GM12878 (cell line): ENCODE results near the gene DAPK2. TPM values are rescaled to one million over a fixed set of nuclear protein-coding genes. Genes with fewer than 3 reads are reported as not detected.

Source experiments
- ATAC-seq: fragments of 200-7000 bp; cut with Tn5 transposase; 3 replicates; pipeline ENCODE4 v1.9.1; 2020; ENCODE audit warnings: mild to moderate bottlenecking, moderate library complexity
- BruUV-seq: library from RNA; stranded (reverse); fragments of 400-500 nt; replicated peaks from 2 replicates; lab custom pipeline; 2021; lab: Mats Ljungman, UMichigan
- CTCF ChIA-PET: fragments of 300-600 bp; sonication (Branson Sonifier 250); formaldehyde crosslinking; extraction: SDS; loops from one replicate; lab custom pipeline; 2021; ENCODE audit warnings: inconsistent platforms; lab: Yijun Ruan, JAX
- POLR2A ChIA-PET: fragments of 350-600 bp; formaldehyde crosslinking; extraction: SDS; loops from one replicate; lab custom pipeline; 2021; ENCODE audit warnings: inconsistent platforms; lab: Charles Lee
- RAD21 ChIA-PET: fragments of 300-600 bp; sonication (Branson Sonifier 250); formaldehyde crosslinking; loops from one replicate; lab custom pipeline; 2023; ENCODE audit warnings: antibody characterized with exemption; ENCODE audit not compliant: unreplicated experiment; lab: Charles Lee
- SMC1A ChIA-PET: fragments of 300-600 bp; sonication (Branson Sonifier 250); formaldehyde crosslinking; loops from one replicate; lab custom pipeline; 2023; ENCODE audit not compliant: unreplicated experiment, uncharacterized antibody; lab: Charles Lee
- DNase-seq: peaks from one replicate; pipeline ENCODE4 v3.0.0-alpha.2; 2011; ENCODE audit warnings: low read depth, low spot score
- FAIRE-seq: peaks from 3 replicates; lab custom pipeline; 2011; peaks lifted over from hg19 to GRCh38; lab: Jason Lieb, UNC
- H2AFZ ChIP-seq: 2 replicates; pipeline ENCODE4 v1.6.0; 2011; ENCODE audit warnings: low read depth, low read length, control low read depth; ENCODE audit not compliant: control insufficient read depth
- H3K27ac ChIP-seq: 2 replicates; pipeline ENCODE4 v1.5.1; 2011; ENCODE audit warnings: control low read depth; ENCODE audit not compliant: control insufficient read depth, insufficient read depth
- H3K27me3 ChIP-seq, 2 experiments: replicated peaks in 1 of 2; 2 replicates each; pipeline versions ENCODE4 v1.6.0 to v1.6.1; 2011; ENCODE audit warnings: low read length in 1 of 2; ENCODE audit not compliant: control insufficient read depth in 2 of 2, insufficient read depth in 2 of 2
- H3K36me3 ChIP-seq, 2 experiments: 2 replicates each; pipeline ENCODE4 v1.5.1; 2011; ENCODE audit warnings: low read length in 1 of 2; ENCODE audit not compliant: control insufficient read depth in 2 of 2, insufficient read depth in 2 of 2
- H3K4me1 ChIP-seq: 2 replicates; pipeline ENCODE4 v1.6.1; 2011; ENCODE audit warnings: mild to moderate bottlenecking, low read length, moderate library complexity, mixed read lengths; ENCODE audit not compliant: control insufficient read depth, insufficient read depth
- H3K4me2 ChIP-seq: 2 replicates; pipeline ENCODE4 v1.6.0; 2011; ENCODE audit warnings: control low read depth; ENCODE audit not compliant: control insufficient read depth, insufficient read depth
- H3K4me3 ChIP-seq: fragments of 200-600 bp; sonication (generic); 2 replicates; pipeline ENCODE4 v1.5.1; 2016
- H3K79me2 ChIP-seq: 2 replicates; pipeline ENCODE4 v1.6.0; 2011; ENCODE audit warnings: low read length; ENCODE audit not compliant: control insufficient read depth, insufficient read depth
- H3K9ac ChIP-seq: 2 replicates; pipeline ENCODE4 v1.8.0; 2011; ENCODE audit warnings: low read length, control low read depth, mixed read lengths; ENCODE audit not compliant: control insufficient read depth, insufficient read depth
- H3K9me3 ChIP-seq: replicated peaks from 3 replicates; pipeline ENCODE4 v1.5.1; 2011; ENCODE audit warnings: mild to moderate bottlenecking, low read length; ENCODE audit not compliant: control insufficient read depth, insufficient read depth
- H4K20me1 ChIP-seq: 2 replicates; pipeline ENCODE4 v1.6.0; 2011; ENCODE audit not compliant: control insufficient read depth, insufficient read depth
- BCLAF1 ChIP-seq: fragments of 450-650 bp; IDR thresholded peaks from 2 replicates; pipeline ENCODE4 v1.6.1; 2017; ENCODE audit warnings: antibody characterized with exemption, mild to moderate bottlenecking, moderate library complexity
- BHLHE40 ChIP-seq, 2 experiments: fragments of 450-650 bp in 1 of 2; IDR thresholded peaks; 2 replicates each; pipeline ENCODE4 v1.6.1; 2011 to 2017; ENCODE audit warnings: low read depth in 2 of 2, borderline replicate concordance in 1 of 2, improper control_type of control experiment in 1 of 2, low read length in 1 of 2, mild to moderate bottlenecking in 1 of 2
- EZH2 ChIP-seq: IDR thresholded peaks from 2 replicates; pipeline ENCODE4 v1.6.1; 2012; ENCODE audit warnings: low read depth, mild to moderate bottlenecking, control low read depth, inconsistent platforms, low read length, borderline replicate concordance; ENCODE audit not compliant: control insufficient read depth
- HDGF ChIP-seq: fragments of 450-650 bp; IDR thresholded peaks from 2 replicates; pipeline ENCODE4 v1.6.1; 2016; ENCODE audit warnings: antibody characterized with exemption
- HSF1 ChIP-seq: fragments of 150-350 bp; IDR thresholded peaks from 2 replicates; pipeline ENCODE4 v1.6.1; 2014; ENCODE audit warnings: mild to moderate bottlenecking, low read depth, low read length
- MAX ChIP-seq: IDR thresholded peaks from 2 replicates; pipeline ENCODE4 v1.6.1; 2012; ENCODE audit warnings: low read depth, low read length, improper control_type of control experiment
- NFYA ChIP-seq: IDR thresholded peaks from 2 replicates; pipeline ENCODE4 v1.6.1; 2011; ENCODE audit warnings: low read depth, mild to moderate bottlenecking, low read length, improper control_type of control experiment, borderline replicate concordance
- NKRF ChIP-seq: fragments of 450-650 bp; conservative IDR thresholded peaks from 2 replicates; pipeline ENCODE4 v1.6.1; 2017; ENCODE audit warnings: mild to moderate bottlenecking, moderate library complexity
- RB1 ChIP-seq: fragments of 450-650 bp; formaldehyde crosslinking; IDR thresholded peaks from 2 replicates; pipeline ENCODE4 v1.6.1; 2017; ENCODE audit warnings: mild to moderate bottlenecking, borderline replicate concordance
- SMAD1 ChIP-seq: fragments of 450-650 bp; IDR thresholded peaks from 2 replicates; pipeline ENCODE4 v1.6.1; 2018; ENCODE audit warnings: mild to moderate bottlenecking, low read depth; ENCODE audit not compliant: partially characterized antibody
- ZBTB11 ChIP-seq: fragments of 450-650 bp; formaldehyde crosslinking; IDR thresholded peaks from 2 replicates; pipeline ENCODE4 v1.5.0; 2022; ENCODE audit warnings: mild to moderate bottlenecking, missing genetic modification characterization
- ZNF207 ChIP-seq: fragments of 450-650 bp; IDR thresholded peaks from 2 replicates; pipeline ENCODE4 v1.6.1; 2014; ENCODE audit warnings: antibody characterized with exemption, mild to moderate bottlenecking, borderline replicate concordance
- WGBS: methylation state at CpG from one replicate; pipeline ENCODE4 v1.1.6; 2016; ENCODE audit warnings: low lambda C conversion rate; ENCODE audit not compliant: insufficient replicate concordance, insufficient coverage; ENCODE audit errors: missing lambda C conversion rate; 5-methylcytosine and 5-hydroxymethylcytosine counted together
- in situ Hi-C: fragments of 300-500 bp; cut with MboI; formaldehyde crosslinking; loops from 9 replicates; pipeline ENCODE4 v1.14.3; 2018; ENCODE audit warnings: mixed read lengths
- intact Hi-C: fragments of 100-400 bp; cut with micrococcal nuclease; formaldehyde crosslinking; loops from one replicate; pipeline ENCODE4 v1.14.2; 2022; ENCODE audit not compliant: unreplicated experiment
- polyA plus RNA-seq, 11 experiments: library from polyadenylated mRNA; depleted of rRNA in 4 of 11; unstranded in 6 of 11; stranded (reverse) in 5 of 11; fragments of >200 nt; fragmentation: Nextera tagmentation in 4 of 11; fragmentation: Illumina TruSeq in 1 of 11; extraction: Ambion mirVana in 4 of 11; extraction: Trizol in 1 of 11; gene quantifications; 1 replicate in 1 of 11; 2 replicates in 10 of 11; pipeline versions ENCODE4 v1.2.1 to v1.2.3, GENCODE V29; 2011 to 2016; ENCODE audit warnings: inconsistent platforms in 2 of 11, missing spikeins in 2 of 11, low read depth in 1 of 11
- total RNA-seq, 4 experiments: library from RNA; depleted of rRNA in 3 of 4; stranded (reverse); fragments of >200 nt in 3 of 4; fragmentation: Illumina TruSeq in 1 of 4; extraction: Trizol in 1 of 4; gene quantifications; 2 replicates each; pipeline versions ENCODE4 v1.2.1 to v1.2.3, GENCODE V29; 2013 to 2021

The DAPK2 gene
- total and polyA plus RNA-seq, 10 of the 15 experiments (the other 5 are each of a cell fraction or from before 2014, with no cell fraction given): 0.69 to 8.4 (median 4.1) TPM

- FAIRE-seq: no peak
- Histone ChIP-seq H4K20me1 (no peaks in the 10 kb centered on the region), H3K79me2 (no peaks in the 10 kb centered on the region), H3K9me3 (no peaks in the 10 kb centered on the region), H3K4me3 (no peak overlapping the region), H3K36me3 (no peaks in the 10 kb centered on the region), H3K4me2 (no peak overlapping the region), H3K4me1 (peaks cover 42% of the 10 kb centered on the region), H3K27me3 (no peaks in the 10 kb centered on the region), H2AFZ (no peak overlapping the region), H3K27ac (no peak overlapping the region), H3K9ac (no peak overlapping the region)
- in situ Hi-C loops (no loop called here), intact Hi-C loops (loop anchor here (10.0 kb wide), 1 partner anchor 394 kb away; the partner anchor contains the start of gene USP3)
- ATAC-seq: no peak
- ChIA-PET RAD21 (interaction anchor here (1.0 to 1.6 kb wide), 3 partner anchors 26 to 111 kb away, joined by 3 to 4 read pairs (median 3); no protein-coding TSS in a partner anchor), POLR2A (interaction anchor here (0.7 kb wide), 1 partner anchor 1618 kb away, joined by 4 read pairs; no protein-coding TSS in a partner anchor), CTCF (interaction anchor here (0.6 to 1.5 kb wide), 5 partner anchors 42 to 180 kb away, joined by 3 to 6 read pairs (median 4); no protein-coding TSS in a partner anchor), SMC1A (interaction anchor here (0.9 to 2.1 kb wide), 4 partner anchors 11 to 46 kb away, joined by 4 to 10 read pairs (median 4); no protein-coding TSS in a partner anchor)
- BruUV-seq: no TSS peak
- DNase-seq: no peak
- 98% methylated on average over 7 of the region's 7 CpGs for WGBS
- no peak for TF ChIP-seq BCLAF1
- TF ChIP-seq EZH2: no peak
- no peak for TF ChIP-seq MAX
- TF ChIP-seq ZBTB11 (CRISPR knock-in tag): no peak
- no peak for TF ChIP-seq BHLHE40 (IDR thresholded peaks at IDR 0.05; ENCODE audit: borderline replicate concordance in 1 of 2, low read depth in 2 of 2, low read length in 1 of 2)
- TF ChIP-seq SMAD1: no peak
- no peak for TF ChIP-seq HDGF
- no peak for TF ChIP-seq ZNF207
- TF ChIP-seq NFYA: no peak
- TF ChIP-seq NKRF: no peak
- no peak for TF ChIP-seq RB1
- TF ChIP-seq HSF1: no peak
Observed at GRCh38 chr15:63899193-63899592, 147.1 kb downstream of the DAPK2 start.
